Measurements from ENCODE around the gene MIPOL1.

DNA sequence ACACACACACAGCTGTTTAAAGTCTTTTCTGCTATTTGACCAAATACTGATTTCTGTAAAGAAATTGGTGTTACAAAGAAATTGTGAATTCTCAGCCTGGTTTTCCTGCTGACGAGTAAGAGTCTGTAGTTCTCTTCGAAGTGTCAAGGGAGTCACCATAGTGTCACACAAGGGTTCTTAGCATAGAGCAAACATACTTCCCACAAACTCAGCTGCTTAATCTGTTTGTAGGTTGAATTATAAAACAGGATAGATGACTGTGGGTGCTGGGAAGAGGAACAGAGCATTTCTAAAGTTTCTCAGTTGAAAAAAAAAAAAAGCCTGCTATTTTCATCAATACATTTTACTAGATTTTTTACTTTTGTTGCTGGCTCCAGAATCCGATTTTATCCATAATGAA lies 314.4 kb downstream of the MIPOL1 start:
- TF ChIP-seq, protein P1, sequence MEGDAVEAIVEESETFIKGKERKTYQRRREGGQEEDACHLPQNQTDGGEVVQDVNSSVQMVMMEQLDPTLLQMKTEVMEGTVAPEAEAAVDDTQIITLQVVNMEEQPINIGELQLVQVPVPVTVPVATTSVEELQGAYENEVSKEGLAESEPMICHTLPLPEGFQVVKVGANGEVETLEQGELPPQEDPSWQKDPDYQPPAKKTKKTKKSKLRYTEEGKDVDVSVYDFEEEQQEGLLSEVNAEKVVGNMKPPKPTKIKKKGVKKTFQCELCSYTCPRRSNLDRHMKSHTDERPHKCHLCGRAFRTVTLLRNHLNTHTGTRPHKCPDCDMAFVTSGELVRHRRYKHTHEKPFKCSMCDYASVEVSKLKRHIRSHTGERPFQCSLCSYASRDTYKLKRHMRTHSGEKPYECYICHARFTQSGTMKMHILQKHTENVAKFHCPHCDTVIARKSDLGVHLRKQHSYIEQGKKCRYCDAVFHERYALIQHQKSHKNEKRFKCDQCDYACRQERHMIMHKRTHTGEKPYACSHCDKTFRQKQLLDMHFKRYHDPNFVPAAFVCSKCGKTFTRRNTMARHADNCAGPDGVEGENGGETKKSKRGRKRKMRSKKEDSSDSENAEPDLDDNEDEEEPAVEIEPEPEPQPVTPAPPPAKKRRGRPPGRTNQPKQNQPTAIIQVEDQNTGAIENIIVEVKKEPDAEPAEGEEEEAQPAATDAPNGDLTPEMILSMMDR (conservative IDR thresholded peaks at IDR 0.05; ENCODE audit: low read length), result no peak
- no peak for TF ChIP-seq EZH2phosphoT487 (IDR thresholded peaks at IDR 0.05; ENCODE audit: borderline replicate concordance)
